ENCODE data around the gene EFNA5. TPM values are rescaled to one million over a fixed set of nuclear protein-coding genes. Genes with fewer than 3 reads are reported as not detected.

Gene EFNA5
- total RNA-seq, 1 donor from 2014 or later: 20.8 TPM

DNA sequence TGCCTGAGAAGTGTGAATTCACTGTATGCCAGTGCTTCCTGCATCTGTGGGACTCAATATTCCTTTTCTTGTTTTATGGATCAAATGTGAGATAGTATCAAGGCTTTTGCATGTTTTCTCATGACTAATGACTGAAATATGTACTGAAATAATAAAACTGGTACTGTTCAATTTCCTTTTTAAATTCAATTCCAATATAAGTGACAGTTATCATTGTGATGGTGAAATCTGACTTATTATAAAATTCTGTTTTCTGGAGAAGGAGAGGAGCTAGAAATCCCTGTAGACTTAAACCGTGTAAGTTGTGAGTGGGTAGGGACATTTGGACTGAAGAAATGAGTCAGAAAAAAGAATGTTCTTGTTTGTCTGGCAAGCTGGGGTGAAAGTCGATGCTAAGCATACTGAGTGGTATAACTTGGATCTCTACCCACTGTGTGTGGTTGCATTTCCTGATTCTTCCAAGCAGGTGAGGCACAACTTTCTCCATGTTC lies 245.2 kb downstream of the EFNA5 start:
- no peak for DNase-seq

DNA sequence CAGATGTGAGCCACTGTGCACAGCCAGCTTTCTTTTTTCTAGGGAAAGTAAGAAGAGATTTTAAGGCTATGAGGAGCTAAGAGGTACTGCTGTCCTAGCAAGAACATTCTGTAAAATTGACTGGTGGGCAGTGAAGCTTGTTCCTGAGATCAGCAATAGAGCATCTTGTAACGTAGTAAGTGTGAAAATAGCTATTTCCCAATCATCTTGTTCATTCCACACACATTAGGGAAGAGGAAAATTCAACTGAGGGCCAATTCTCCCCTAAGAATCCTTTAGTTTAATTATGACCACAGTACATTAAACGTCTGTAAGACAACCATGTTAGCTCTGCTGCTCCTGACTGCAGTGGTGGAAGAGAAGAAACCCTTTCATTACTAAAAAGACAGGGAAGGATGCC lies 246.2 kb downstream of the EFNA5 start:
- no peak for DNase-seq

DNA sequence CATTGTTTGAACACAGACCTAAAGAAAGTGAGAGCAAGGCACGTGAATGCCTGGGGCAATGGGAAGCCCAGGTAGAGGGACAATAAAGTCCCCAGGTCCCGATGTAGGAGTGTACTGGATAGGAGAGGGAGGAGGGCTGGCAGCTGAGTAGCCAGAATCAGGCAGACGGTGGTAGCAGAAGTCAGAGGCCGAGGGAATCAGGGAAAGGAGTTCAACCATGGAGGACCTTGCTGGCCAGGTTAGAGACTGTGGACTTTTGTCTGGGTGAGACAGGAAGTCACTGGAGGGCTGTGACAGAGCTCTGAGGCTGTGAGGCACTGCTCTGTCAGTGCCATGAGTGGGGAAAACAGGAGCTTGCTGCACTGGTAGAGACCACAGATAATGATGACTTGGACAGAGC lies 248.2 kb downstream of the EFNA5 start:
- DNase-seq: no peak

DNA sequence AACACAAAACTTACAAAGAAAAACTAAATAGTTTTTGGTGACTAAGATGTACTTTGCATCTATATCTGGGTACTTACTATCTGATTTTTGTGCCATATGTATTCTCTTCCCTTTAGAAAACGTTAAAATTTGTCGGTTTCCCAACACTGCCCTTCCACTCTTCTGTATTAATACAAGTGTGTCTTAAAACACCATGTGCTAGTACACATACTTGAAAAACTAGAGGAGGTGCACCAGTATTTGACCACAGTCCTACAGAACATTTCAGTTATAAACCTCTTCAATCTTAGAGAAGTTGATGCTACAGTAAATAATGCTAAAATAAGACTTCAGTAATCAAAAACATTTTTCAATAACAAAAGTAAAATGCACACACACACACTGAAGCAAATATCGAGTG lies 251.2 kb downstream of the EFNA5 start:
- no peak for DNase-seq

DNA sequence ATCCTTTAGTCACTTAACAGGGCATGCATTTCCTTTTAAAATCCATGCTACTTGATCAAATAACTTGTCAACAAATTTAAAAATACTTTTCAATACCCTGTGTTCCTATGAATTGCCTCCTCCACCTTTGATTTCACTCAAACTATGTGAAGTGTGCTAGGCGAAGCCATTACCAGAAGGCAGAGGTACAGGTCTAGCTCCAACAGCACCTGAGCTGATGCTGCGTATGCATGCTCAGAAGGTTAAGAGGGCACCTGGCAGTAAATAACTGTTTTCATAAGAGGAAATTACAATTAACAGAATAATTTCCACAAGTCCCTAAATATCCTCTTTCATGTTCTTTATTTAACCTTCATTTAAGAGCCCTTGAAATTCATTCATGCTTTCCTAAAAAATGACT lies 251.8 kb downstream of the EFNA5 start:
- DNase-seq: no peak

DNA sequence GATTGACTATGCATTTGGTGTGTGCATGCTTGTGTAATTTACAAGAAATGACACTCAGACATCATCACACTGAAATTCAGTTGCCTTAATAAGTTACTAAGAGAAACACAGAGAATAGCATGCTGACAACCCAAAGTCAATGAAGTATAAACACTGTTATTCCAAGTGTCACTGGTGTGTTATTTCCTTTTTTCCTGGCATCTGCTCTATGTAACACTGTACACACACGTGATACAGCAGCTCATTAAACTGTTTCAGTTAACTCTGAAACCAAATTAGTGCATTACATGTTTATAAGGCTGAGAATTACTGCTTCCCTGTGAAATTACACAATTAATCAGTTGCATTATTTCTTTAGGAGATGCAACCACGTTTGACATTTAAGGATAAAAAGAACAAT lies 252.7 kb downstream of the EFNA5 start:
- DNase-seq: no peak

DNA sequence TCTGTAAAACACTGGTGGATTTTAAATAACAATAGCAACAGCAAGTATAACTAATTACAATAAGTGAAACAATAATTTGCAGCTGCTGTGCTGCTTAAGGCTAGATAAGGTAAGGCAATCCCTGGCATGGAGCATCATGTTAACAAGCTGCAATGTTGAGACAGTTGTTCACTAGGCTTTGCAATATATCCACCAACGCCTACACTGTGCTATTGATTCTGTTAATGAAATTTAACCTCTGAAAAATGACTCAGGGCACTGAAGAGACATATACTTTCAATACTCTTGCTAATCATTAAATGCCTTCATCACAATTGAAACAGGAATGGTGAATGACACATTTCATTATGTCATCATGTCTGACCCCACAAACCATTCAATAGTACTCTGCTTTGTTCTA lies 255.0 kb downstream of the EFNA5 start:
- DNase-seq: no peak

DNA sequence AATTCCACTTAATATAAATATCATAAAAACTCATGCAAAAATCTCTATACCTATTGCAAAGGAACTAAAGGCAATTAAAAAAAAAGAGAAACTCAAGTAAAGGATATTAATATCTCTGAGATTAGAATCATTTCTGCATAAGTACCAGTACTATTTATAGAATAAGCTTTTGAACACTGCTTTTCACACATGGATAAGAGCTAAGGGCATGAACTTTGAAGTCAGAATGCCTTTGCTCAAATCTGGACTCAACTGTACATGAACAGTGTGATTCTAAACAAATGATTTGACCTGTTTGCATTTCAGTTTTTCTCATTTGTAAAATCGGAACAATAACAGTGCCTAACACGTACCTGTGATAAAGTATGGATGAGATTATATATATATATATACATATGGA lies 255.9 kb downstream of the EFNA5 start:
- DNase-seq: no peak

DNA sequence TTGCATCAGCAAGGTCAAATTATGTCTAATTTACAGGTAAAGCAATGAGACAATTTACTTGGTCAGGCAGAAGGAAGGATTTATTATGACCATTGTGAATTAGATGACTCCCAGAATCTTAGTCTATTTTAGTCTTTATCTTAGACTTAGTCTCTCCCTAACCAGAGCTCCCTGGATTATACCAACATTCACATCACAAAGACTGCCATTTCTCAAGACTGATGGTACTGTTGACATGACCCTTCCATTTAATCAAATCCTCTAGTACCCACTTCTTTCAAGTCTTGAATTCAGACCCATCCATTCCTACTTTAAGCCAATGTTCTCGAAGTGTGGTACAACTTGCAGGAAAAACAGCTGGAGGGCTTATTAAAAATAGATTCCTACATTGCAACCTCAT lies 257.0 kb downstream of the EFNA5 start:
- no peak for DNase-seq

DNA sequence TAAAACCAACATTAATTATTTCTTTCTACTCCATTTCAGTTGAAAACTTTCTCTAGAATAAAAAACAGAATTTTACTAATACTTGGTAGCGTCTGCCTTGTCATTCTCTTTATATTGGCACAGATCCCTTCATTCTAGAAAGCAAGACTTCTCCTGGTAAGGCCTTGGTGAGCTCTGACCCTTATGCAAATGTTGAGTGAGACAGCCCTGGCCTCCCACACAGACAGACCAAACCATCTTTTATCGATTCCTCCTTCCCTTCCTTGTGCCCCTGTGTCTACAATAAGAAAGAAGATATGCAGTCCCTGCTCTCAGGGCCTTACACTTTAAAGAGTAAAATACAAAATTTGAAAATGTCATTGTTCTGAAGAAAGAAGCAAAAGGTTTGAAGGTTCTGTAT lies 262.2 kb downstream of the EFNA5 start:
- DNase-seq: no peak

DNA sequence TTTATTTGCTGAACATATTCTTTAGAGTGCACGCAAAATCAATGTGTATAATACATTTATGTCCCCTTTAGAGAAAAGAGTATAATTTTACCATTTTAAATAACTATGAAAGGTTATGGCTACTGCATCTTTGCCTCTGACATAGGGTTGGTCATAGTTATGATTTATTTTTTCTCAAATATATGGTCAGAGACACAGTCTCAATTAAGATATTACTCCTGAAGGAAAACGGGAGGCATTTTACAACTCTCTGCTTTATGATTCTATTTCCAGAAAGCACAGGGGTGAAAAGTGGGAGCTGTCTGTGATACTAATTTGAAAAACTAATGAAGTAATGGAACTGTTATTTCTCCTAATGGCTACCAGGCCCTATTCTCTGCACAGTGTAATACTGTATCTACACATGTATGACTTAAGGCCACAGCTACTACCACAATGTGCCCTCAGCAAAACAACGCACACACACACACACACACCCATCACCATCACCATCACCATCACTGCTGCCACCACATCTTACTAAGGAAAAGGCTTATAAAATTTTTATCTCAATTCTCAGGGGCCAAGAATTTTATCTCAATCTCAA lies 262.9 kb downstream of the EFNA5 start:
- DNase-seq: no peak

DNA sequence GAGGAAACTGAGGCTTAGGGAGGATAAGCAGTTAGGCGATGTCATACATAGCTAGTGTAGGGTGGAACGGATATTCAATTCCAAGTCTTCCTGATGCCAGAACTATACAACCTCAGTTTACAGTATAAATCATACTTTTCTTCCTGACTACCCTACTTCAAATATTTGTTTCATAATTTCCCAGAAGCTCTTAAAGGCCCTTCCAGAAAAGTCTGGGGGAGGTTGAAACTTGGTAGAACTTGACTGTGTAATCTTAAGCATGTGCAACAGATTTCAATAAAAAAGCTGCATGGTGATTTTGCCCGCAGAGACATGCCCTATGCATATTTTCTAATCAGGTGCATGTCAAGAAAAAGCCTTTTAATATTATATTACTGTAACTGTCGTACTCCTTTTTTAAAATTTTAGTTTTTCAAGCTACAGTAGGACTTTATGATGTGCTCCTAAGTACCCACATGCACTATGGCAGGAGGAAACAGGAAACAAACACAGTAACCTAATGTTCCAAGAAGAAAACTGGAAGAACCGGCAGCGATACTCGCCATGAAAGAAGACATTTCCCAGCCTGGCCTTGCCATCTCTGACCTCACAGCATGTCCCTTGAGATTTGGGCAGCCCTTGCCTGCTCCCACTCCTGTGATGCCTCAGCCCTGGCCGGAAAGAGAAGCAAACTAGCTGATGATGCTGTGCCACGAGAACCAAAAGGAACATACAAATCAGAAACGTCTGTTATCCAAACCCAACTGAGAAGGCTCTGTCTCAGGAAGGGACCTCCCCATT lies 266.0 kb downstream of the EFNA5 start:
- no peak for DNase-seq

DNA sequence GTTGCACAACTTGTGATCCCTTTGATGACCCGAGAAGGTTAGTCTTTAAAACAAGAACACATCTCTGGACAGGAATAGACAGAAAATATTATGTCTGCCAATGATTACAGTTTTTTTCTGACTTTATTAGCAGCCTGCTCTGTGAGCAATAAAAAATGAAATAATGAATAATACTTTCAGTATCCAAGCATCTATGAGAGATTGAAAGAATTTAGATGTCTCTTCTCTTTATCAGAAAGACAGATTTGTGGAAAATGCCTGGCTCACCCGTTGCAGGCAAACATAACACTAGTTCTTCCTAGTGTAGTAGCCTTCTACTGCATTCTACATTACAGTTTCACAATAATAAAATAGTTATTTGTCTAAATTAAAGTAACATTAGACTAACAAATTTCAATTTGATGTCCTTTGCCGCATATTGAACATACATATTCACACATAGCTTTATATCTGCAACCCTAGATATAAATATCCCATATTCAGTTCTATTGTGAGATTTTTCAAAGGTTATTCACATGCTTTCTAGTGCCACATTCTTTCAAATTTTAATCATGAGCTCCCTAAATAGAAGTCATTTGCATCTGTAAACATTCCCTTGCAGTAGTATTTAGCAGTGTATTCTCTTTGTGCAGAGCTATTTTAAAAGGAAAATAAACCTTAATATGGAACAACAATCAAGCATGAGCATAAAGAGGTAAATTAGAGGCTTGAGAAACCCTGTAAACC lies 267.3 kb downstream of the EFNA5 start:
- no peak for DNase-seq

DNA sequence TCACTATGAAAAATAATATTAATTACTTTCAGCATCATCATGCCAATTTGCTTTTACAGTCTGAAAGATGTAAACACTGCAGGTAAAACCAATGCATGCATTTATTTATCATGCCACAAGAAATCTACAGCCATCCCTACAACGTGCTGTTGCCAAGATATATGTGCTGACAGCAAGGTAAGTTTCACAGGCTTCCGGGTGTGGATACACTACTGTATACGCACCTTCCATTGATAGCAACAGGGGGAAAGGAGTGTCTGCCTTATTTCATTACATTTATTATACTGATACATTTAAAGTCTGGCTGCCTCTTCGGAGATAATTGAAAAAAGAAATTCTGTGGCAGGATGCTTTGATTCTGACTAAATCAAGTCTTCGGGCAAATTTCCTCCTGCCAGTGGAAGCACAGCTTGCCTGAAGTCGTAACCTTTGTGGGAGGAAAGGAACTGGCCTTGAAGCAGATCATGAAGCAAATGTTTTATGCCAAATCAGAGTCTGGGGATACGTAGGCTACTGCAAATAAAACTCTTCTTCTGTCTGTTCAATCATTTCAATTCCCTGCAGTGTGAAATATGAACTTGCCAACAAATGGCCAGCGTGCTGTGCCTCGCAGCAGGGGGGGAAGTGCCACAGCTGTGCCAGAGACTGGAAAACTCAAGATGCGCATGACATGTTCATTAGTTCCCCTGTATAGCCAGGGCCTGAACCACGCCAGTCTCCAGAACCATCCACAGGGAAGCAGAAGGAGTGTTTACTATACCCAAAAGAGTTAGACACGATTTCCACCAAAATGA lies 268.1 kb downstream of the EFNA5 start:
- DNase-seq: no peak

DNA sequence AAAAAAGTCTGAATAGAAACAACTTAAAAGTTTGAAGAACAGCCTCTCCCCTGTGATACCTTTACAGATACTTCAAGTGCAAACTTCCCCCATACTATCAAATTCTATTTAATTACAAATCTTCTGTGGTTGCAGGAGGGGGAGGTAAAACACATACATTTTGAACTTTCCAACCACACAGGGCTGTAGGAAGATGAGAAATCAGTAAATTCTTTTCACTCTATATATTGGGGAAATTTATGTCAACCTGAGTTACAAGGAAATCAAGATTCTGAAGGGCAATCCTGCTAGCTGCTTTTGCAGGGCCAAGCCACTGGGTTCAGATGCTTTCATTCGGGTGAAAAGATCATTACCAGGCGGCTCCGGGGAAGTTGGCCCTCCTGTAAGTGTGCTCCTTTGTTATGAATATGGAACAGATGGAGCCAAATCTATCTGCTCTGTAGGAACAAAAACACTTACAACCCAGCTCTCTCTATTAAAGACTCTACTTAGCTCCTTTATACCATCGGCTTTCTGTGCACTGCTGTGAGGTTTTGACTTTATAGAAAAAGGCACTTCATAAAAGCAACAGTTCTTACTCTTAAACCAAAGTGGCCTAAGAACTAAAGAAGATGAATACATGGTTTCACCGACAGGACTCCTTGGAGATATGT lies 269.1 kb downstream of the EFNA5 start:
- no peak for DNase-seq

DNA sequence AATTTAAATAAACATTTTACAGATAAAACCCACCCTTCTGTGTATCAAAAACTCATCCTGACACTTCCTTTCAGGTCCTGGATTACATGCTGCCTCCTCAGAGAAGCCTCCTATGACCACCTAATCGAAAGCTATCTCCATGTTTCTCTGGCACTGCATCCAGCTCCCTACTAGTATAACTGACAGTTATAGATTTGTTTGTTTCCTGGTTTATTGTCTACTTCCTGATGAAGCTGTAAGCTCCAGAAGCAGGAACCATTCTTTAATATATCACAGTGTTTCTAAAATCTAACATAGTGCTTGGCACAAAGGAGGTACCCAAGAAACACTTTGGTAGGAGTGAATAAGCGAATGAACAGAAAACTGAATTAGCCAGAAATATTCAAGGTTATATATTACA lies 270.4 kb downstream of the EFNA5 start:
- DNase-seq: no peak

DNA sequence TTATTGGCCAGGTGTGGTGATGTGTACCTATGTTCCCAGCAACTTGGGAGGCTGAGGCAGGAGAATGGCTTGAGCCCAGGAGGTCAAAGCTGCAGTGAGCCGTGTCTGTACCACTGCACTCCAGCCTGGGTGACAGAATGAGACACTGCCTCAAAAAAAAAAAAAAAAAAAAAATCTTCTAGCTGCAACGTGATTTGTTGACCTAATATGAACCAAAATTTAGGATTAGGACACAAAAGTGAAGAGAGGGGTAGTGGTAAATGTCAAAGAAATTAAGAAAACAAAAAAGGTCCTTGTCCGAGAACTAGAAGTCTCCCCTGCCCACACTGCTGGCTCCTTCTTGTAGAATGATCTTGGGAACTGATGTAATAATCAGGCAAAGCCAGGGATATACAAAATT lies 272.0 kb downstream of the EFNA5 start:
- DNase-seq: no peak

DNA sequence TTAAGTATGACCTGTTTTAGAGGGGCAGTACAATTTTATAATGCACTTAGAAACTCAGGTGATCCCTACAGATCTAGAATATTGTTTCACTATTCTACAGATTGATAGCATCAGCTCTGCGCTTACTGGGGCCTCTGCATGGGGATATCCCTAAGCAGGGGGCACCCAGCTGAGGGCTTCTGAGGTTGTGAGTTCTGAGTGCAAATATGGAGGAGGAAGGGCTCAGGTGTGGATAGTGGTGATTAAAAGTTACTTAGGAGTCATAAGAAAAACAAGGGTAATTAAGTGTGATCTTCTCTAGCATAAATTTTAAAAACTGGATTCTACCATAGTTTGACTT lies 274.4 kb downstream of the EFNA5 start:
- DNase-seq: no peak

DNA sequence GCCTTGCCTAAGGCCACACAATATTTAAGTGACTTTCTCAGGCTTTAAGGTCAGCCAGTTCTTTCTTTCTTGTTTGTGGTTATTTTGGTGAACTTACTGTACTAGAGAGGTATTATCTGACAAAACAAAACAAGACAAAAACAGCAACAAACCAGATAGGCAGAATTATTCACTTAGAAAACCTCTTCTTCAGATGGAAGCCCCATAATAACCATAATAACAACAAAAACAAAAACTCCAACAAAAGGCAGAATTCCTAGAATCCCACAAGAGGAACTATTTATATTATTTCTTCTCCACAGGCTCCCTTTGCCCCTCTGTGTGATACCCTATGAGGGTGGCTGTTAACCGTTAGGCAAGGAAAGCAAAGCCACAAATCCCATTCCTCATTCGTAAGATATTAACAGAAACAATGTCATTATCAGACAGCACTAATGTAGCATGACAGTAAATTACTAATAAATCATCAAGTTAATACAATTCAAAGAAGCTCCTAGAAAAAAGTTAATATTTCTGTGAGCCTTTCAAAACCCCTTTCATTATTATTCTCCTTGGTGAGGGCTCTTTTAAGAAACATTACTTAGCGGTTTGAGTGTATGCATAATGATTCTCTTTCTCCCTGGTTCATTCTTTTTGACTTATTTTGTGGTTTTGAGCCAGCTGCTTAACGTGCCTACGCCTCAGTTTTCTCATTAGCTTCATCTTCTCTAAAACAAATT lies 274.9 kb downstream of the EFNA5 start:
- DNase-seq: no peak

DNA sequence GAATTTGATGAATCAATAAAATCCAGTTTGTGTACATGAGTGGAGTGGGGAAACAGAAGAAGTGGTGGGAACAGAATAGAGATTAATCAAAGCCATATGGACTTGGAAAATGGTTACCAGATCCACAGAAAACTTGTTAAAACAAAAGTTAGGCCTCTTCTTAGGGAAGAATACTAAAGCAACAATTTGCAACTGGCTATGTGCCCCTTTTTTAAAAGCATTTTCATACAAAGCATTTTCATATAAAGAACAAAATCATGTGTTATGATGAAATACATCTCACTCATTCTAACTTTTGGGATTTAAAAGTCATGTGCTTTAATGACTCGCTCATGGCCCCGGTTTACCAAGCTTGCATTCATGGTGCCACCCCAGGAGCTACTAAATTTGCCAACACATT lies 276.9 kb downstream of the EFNA5 start:
- DNase-seq: peak; percentile 73

DNA sequence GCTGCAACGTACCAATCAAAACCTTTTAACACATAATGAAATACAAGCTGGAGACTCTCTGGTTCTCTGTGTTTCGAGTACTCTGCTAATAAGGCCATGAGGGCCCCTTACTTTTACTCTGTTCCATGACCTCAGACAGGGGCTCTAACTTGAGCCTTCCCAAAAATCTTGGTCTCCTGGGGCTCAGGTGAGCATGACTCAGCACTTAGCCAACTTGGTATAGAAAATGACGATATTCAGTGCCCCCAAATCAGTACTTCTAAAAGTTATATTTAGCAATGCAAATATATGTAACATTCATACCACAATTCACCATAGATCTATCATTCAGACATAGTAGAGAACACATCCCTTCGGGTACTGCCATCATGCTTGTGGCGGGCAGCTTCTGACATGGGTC lies 278.9 kb downstream of the EFNA5 start:
- DNase-seq: no peak

DNA sequence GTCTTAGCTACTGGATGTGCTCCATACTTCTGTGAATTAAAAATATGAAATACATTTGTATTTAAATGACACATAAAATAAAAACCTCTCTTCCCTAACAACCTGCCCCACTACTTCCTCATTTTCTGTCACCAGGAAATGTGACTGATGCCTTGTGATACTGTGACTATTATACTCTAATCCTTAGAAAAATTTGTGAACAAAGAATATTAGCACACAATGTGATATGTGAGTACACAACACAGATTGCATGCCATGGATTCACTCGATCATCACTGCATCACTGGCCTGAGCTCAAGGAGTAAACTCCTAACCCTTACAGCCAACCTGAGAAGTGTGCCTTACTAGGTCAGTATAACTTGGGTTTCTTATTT lies 281.0 kb downstream of the EFNA5 start:
- no peak for DNase-seq
